NT2/D1 (cell line): Measurements from ENCODE around the gene KRTAP10-1.

ENCODE experiments used
- DNase-seq: peaks from one replicate; pipeline ENCODE4 v3.0.0-alpha.2; 2011; ENCODE audit warnings: low read depth, low spot score
- H3K27me3 ChIP-seq: 2 replicates; pipeline ENCODE4 v1.6.0; 2011; ENCODE audit warnings: mild to moderate bottlenecking; ENCODE audit not compliant: insufficient read length, insufficient read depth
- H3K36me3 ChIP-seq: 2 replicates; pipeline ENCODE4 v1.6.1; 2011; ENCODE audit warnings: mild to moderate bottlenecking, low read length, mixed read lengths; ENCODE audit not compliant: insufficient read depth, insufficient read length
- H3K4me1 ChIP-seq: 2 replicates; pipeline ENCODE4 v1.5.1; 2011; ENCODE audit not compliant: insufficient read depth, insufficient read length
- H3K4me3 ChIP-seq: 2 replicates; pipeline ENCODE4 v1.5.1; 2011; ENCODE audit warnings: low read depth; ENCODE audit not compliant: insufficient read length
- H3K9ac ChIP-seq: 2 replicates; pipeline ENCODE4 v1.6.0; 2011; ENCODE audit warnings: low read depth; ENCODE audit not compliant: insufficient read length
- H3K9me3 ChIP-seq: 2 replicates; pipeline ENCODE4 v1.5.1; 2011; ENCODE audit warnings: mild to moderate bottlenecking, low read length; ENCODE audit not compliant: insufficient read depth
- SUZ12 ChIP-seq: IDR thresholded peaks from 2 replicates; pipeline ENCODE4 v1.6.1; 2011; ENCODE audit not compliant: insufficient read length, insufficient read depth; ENCODE audit errors: extremely low read depth
- YY1 ChIP-seq: IDR thresholded peaks from 2 replicates; pipeline ENCODE4 v1.6.1; 2011; ENCODE audit not compliant: insufficient read length, insufficient read depth
- ZNF274 ChIP-seq: IDR thresholded peaks from 2 replicates; pipeline ENCODE4 v1.6.1; 2011; ENCODE audit warnings: mild to moderate bottlenecking, low read depth, low read length

KRTAP10-1 gene

DNA sequence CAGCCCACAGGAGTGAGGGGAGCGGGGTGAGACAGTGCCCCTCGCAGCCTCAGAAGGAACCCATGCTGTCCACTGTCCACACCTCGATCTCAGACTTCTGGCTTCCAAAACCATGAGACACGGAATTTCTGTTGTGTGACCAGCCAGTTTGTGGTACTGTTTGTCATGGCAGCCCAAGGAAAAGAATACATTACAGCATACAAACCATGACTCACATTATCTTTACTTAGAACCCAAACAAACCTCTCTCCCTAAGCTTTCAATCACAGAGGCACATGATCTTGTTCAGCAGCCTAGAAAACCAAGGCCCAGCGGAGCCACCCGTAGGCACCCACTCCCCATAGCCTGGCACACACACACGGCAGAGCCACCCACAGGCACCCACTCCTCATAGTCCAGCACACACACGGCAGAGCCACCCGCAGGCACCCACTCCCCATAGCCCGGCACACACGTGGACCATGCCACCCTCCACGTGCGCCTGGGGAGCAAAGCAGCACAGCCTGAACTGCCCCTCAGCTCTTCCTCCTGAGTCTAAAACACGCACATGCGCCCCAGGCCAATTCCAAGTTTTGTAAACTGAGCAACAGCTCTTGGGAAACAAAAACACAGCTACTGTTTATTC, 33.1 kb upstream of the KRTAP10-1 start:
- TF ChIP-seq YY1 (no peak), ZNF274 (no peak), SUZ12 (no peak)
- H3K4me3 ChIP-seq: no peak overlapping the region
- H3K27me3 ChIP-seq: no peaks in the 10 kb centered on the region
- peaks cover 3% of the 10 kb centered on the region for H3K4me1 ChIP-seq
- no peaks in the 10 kb centered on the region for H3K36me3 ChIP-seq
- DNase-seq: no peak
- H3K9ac ChIP-seq: no peak overlapping the region
- H3K9me3 ChIP-seq: peaks cover 32% of the 10 kb centered on the region

DNA sequence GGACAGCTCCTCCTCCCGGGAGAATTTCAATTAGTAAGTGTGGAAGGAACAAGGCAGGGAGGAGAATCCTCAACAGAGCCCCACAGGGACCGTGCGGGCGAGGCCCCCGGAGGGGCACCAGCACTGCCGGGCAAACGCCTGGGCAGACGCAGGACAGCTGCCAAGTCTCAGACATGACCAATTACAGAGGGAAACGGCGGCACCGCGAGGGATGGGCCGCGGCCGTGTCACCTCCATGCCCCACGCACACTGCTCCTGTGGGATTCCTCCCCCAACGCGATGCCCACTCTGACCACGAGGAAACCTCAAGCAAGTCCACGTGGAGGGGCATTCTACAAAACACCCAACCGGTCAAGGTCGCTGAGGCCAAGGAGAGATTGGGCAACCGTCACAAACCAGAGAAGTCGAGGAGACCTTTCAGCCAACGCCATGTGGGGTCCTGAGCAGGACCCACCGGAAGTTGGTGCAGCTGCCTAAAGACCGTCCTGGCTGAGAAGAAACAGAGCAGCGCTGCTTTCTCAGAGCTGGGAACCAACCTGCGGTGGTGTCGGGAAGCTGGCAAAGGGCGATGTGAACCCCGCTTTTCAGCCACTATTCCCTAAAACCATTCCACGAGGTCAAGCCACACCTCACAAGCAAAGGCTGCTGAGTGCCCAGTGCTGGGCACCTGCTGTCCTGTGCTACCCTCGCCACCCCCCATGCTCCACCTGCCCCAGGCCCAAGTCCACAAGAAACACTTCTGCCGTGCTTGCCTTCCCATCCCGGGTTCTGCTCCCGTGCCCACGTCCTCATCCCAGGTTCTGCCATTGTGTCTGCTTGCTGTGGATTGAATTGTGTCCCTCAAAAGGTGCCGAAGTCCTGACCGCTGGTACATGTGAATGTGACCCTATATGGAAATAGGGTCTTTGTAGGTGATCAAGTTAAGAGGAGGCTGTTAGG, 32.1 kb upstream of the KRTAP10-1 start:
- TF ChIP-seq YY1 (no peak), SUZ12 (no peak), ZNF274 (no peak)
- no peak overlapping the region for H3K4me3 ChIP-seq
- H3K9me3 ChIP-seq: peaks cover 23% of the 10 kb centered on the region
- no peaks in the 10 kb centered on the region for H3K27me3 ChIP-seq
- peaks cover 3% of the 10 kb centered on the region for H3K4me1 ChIP-seq
- H3K9ac ChIP-seq: no peak overlapping the region
- H3K36me3 ChIP-seq: no peaks in the 10 kb centered on the region
- DNase-seq: no peak

DNA sequence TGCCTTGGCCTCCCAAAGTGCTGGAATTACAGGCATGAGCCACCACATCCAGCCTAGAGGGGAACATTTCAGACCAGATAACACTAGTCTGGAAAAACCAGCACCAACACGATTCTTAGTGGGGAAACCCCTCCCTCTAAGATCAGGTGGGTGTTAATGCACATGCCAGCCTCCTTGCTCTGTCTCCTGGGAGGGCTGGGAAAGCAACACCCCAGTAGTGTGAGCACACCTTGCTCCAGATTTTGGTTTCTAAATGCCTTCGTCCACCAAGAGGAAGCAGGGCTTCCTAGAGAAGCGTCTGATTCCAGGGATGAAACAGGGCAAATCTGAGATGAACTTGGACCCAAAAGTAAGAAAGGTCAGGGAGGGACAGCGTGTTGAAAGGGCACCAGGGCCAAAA, 31.3 kb upstream of the KRTAP10-1 start:
- TF ChIP-seq SUZ12 (no peak), YY1 (no peak), ZNF274 (no peak)
- Histone ChIP-seq H3K27me3 (no peaks in the 10 kb centered on the region), H3K4me1 (peaks cover 3% of the 10 kb centered on the region), H3K9me3 (peaks cover 16% of the 10 kb centered on the region; the same call in 1 of the 2 replicates), H3K9ac (no peak overlapping the region), H3K36me3 (no peaks in the 10 kb centered on the region), H3K4me3 (no peak overlapping the region)
- no peak for DNase-seq

DNA sequence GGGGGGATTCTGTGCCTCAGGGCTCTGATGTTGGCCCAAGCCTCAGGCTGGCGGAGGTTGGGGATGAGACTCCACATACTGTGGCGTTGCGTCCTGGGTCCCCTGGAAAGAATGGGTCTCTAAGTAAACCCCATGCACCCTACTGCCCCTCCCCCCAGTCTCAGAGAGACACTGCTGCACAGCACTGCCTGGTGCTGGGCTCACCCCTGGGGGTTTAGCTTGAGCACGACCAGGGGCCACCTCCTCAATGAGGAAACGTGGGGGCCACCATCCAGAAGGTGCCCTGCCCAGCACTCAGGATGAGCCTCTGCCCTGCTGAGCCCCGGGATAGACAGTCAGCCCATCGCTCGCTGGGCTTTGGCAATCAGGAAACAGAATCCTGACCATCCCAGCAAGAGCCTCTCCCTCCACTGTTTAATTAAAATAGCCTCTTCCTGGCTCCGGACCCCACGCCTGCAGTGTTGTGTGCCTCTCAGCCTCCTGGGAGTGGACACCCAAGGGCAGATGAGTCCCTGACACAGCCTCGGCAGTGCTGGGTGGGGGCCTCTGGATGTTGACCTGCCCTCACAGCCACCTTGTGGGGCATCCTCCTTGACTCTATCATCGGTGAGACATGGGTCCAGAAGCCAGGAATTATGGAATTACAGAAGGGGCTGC, 30.0 kb upstream of the KRTAP10-1 start:
- H3K27me3 ChIP-seq: no peaks in the 10 kb centered on the region
- H3K4me1 ChIP-seq: peaks cover 3% of the 10 kb centered on the region
- H3K9ac ChIP-seq: no peak overlapping the region
- no peak for DNase-seq
- H3K4me3 ChIP-seq: no peak overlapping the region
- H3K36me3 ChIP-seq: no peaks in the 10 kb centered on the region
- H3K9me3 ChIP-seq: peaks cover 16% of the 10 kb centered on the region; the same call in 1 of the 2 replicates
- TF ChIP-seq ZNF274 (no peak), YY1 (no peak), SUZ12 (no peak)

GRCh38 chr21:44568667-44569556, 28.9 kb upstream of the KRTAP10-1 start:
- no peaks in the 10 kb centered on the region for H3K4me1 ChIP-seq
- TF ChIP-seq YY1: no peak
- no peaks in the 10 kb centered on the region for H3K27me3 ChIP-seq
- H3K9ac ChIP-seq: no peak overlapping the region
- DNase-seq: no peak
- no peaks in the 10 kb centered on the region for H3K36me3 ChIP-seq
- H3K4me3 ChIP-seq: no peak overlapping the region
- H3K9me3 ChIP-seq: peaks cover 16% of the 10 kb centered on the region; the same call in 1 of the 2 replicates

- TF ChIP-seq YY1 (no peak), ZNF274 (no peak), SUZ12 (no peak)
- H3K4me1 ChIP-seq: no peaks in the 10 kb centered on the region
- no peak overlapping the region for H3K9ac ChIP-seq
- peaks cover 16% of the 10 kb centered on the region for H3K9me3 ChIP-seq
- no peak for DNase-seq
- no peak overlapping the region for H3K4me3 ChIP-seq
- H3K27me3 ChIP-seq: no peaks in the 10 kb centered on the region
- H3K36me3 ChIP-seq: no peaks in the 10 kb centered on the region
Observed at GRCh38 chr21:44568261-44568660, 28.3 kb upstream of the KRTAP10-1 start.
